CD4-positive, alpha-beta T cell treated with Interleukin-4 for 1 hour (primary cell): ENCODE measurements around the gene OAF.

Experiments
- DNase-seq, 2 donors: peaks; one replicate each; pipeline ENCODE4 v3.0.0-alpha.2; 2020 to 2022

OAF gene

GRCh38 chr11:120205596-120206161 lies 5.2 kb upstream of the OAF start:
- peak in 1 of 2 donors; percentile 18 for DNase-seq

GRCh38 chr11:120207512-120207911 lies 3.3 kb upstream of the OAF start:
- no peak for DNase-seq

GRCh38 chr11:120208001-120208441 lies 2.8 kb upstream of the OAF start:
- DNase-seq, result no peak

GRCh38 chr11:120208777-120209176 lies 2.1 kb upstream of the OAF start:
- DNase-seq, result peak; percentile 5 to 70

GRCh38 chr11:120209746-120210625 lies 846 bp upstream of the OAF start:
- DNase-seq, result no peak

- DNase-seq, result no peak
Observed at GRCh38 chr11:120211522-120212258, 858 bp downstream of the OAF start.

GRCh38 chr11:120212259-120212878 lies 1.5 kb downstream of the OAF start:
- DNase-seq, result no peak

GRCh38 chr11:120212926-120213325 lies 2.1 kb downstream of the OAF start:
- no peak for DNase-seq

GRCh38 chr11:120214581-120214980 lies 3.7 kb downstream of the OAF start:
- DNase-seq, result no peak

- DNase-seq, result no peak
Observed at GRCh38 chr11:120215634-120216033, 4.8 kb downstream of the OAF start.

- DNase-seq, result no peak
Observed at GRCh38 chr11:120216426-120217102, 5.7 kb downstream of the OAF start.

GRCh38 chr11:120217526-120217925 lies 6.7 kb downstream of the OAF start:
- DNase-seq, result no peak

GRCh38 chr11:120217941-120218694 lies 7.3 kb downstream of the OAF start:
- DNase-seq, result no peak

- DNase-seq, result no peak
Observed at GRCh38 chr11:120218695-120219033, 7.8 kb downstream of the OAF start.

- DNase-seq, result no peak
Observed at GRCh38 chr11:120219232-120219937, 8.6 kb downstream of the OAF start.

- no peak for DNase-seq
Observed at GRCh38 chr11:120219938-120220746, 9.3 kb downstream of the OAF start.

- DNase-seq, result no peak
Observed at GRCh38 chr11:120220747-120221037, 9.9 kb downstream of the OAF start.

GRCh38 chr11:120221115-120221752 lies 10.4 kb downstream of the OAF start:
- no peak for DNase-seq

- no peak for DNase-seq
Observed at GRCh38 chr11:120222916-120223315, 12.1 kb downstream of the OAF start.

- DNase-seq, result no peak
Observed at GRCh38 chr11:120223793-120224192, 13.0 kb downstream of the OAF start.
